ENCODE results near the gene EIF2AK3. TPM values are rescaled to one million over a fixed set of nuclear protein-coding genes. Genes with fewer than 3 reads are reported as not detected.
"Not testable (repeated sequence)": the region's sequence is repeated elsewhere in the genome, so short reads cannot be mapped to it uniquely, and the experiment has no call there.

The EIF2AK3 gene
- total RNA-seq, 1 experiment from 2014 or later = 21.8 TPM

GRCh38 chr2:88624477-88624876 is 2.8 kb downstream of the EIF2AK3 start:
- Mint-ChIP-seq H3K27ac (ENCODE audit: low read depth, unreplicated experiment) (no peak overlapping the region), H3K4me1 (ENCODE audit: insufficient read depth, unreplicated experiment) (peaks cover 7% of the 10 kb centered on the region), H3K36me3 (ENCODE audit: insufficient read depth, unreplicated experiment) (no peaks in the 10 kb centered on the region), H3K9me3 (ENCODE audit: unreplicated experiment) (no peaks in the 10 kb centered on the region), H3K4me3 (ENCODE audit: unreplicated experiment) (no peak overlapping the region), H3K27me3 (ENCODE audit: insufficient read depth, unreplicated experiment) (no peaks in the 10 kb centered on the region)
- DNase-seq (ENCODE audit: unreplicated experiment) = no peak
- ChIA-PET POLR2A (interaction anchor here (2.1 kb wide), 1 partner anchor 15 kb away, joined by 6 read pairs; no protein-coding TSS in a partner anchor), CTCF (interaction anchor here (0.5 to 1.3 kb wide), 2 partner anchors 8 to 13 kb away, joined by 3 read pairs; no protein-coding TSS in a partner anchor)
- intact Hi-C loops (cut with micrococcal nuclease) = no loop called here
- TF ChIP-seq CTCF (IDR thresholded peaks at IDR 0.05; ENCODE audit: unreplicated experiment) = no peak
- no TSS peak for BruUV-seq (replicated peaks)

- ChIA-PET POLR2A (interaction anchor here (0.8 to 2.1 kb wide), 3 partner anchors 11 to 39 kb away, joined by 3 to 6 read pairs (median 3); no protein-coding TSS in a partner anchor), CTCF (interaction anchor here (1.3 kb wide), 1 partner anchor 8 kb away, joined by 3 read pairs; no protein-coding TSS in a partner anchor)
- DNase-seq (ENCODE audit: unreplicated experiment); H3K27ac Mint-ChIP-seq (ENCODE audit: low read depth, unreplicated experiment); H3K27me3 Mint-ChIP-seq (ENCODE audit: insufficient read depth, unreplicated experiment); H3K4me3 Mint-ChIP-seq (ENCODE audit: unreplicated experiment); H3K36me3 Mint-ChIP-seq (ENCODE audit: insufficient read depth, unreplicated experiment); H3K9me3 Mint-ChIP-seq (ENCODE audit: unreplicated experiment); BruUV-seq (replicated peaks); H3K4me1 Mint-ChIP-seq (ENCODE audit: insufficient read depth, unreplicated experiment); intact Hi-C loops (cut with micrococcal nuclease): not testable (repeated sequence)
Measured at GRCh38 chr2:88623831-88624465, 3.3 kb downstream of the EIF2AK3 start.

- Mint-ChIP-seq H3K27ac (ENCODE audit: low read depth, unreplicated experiment) (no peak overlapping the region), H3K36me3 (ENCODE audit: insufficient read depth, unreplicated experiment) (no peaks in the 10 kb centered on the region), H3K4me3 (ENCODE audit: unreplicated experiment) (no peak overlapping the region), H3K27me3 (ENCODE audit: insufficient read depth, unreplicated experiment) (no peaks in the 10 kb centered on the region), H3K4me1 (ENCODE audit: insufficient read depth, unreplicated experiment) (peaks cover 7% of the 10 kb centered on the region), H3K9me3 (ENCODE audit: unreplicated experiment) (no peaks in the 10 kb centered on the region)
- BruUV-seq (replicated peaks) = no TSS peak
- ChIA-PET POLR2A (interaction anchor here (2.1 kb wide), 1 partner anchor 13 kb away, joined by 6 read pairs; no protein-coding TSS in a partner anchor), CTCF (interaction anchor here (0.6 to 1.6 kb wide), 7 partner anchors 9 to 496 kb away, joined by 3 to 10 read pairs (median 4); no protein-coding TSS in a partner anchor)
- no peak for DNase-seq (ENCODE audit: unreplicated experiment)
- TF ChIP-seq CTCF (IDR thresholded peaks at IDR 0.05; ENCODE audit: unreplicated experiment) = no peak
- intact Hi-C loops (cut with micrococcal nuclease) = no loop called here
Measured at GRCh38 chr2:88622307-88622706, 5.0 kb downstream of the EIF2AK3 start.

GRCh38 chr2:88621432-88621831 is 5.8 kb downstream of the EIF2AK3 start:
- Mint-ChIP-seq H3K27ac (ENCODE audit: low read depth, unreplicated experiment) (no peak overlapping the region), H3K36me3 (ENCODE audit: insufficient read depth, unreplicated experiment) (no peaks in the 10 kb centered on the region), H3K9me3 (ENCODE audit: unreplicated experiment) (no peaks in the 10 kb centered on the region), H3K4me1 (ENCODE audit: insufficient read depth, unreplicated experiment) (peaks cover 7% of the 10 kb centered on the region), H3K4me3 (ENCODE audit: unreplicated experiment) (no peak overlapping the region), H3K27me3 (ENCODE audit: insufficient read depth, unreplicated experiment) (no peaks in the 10 kb centered on the region)
- BruUV-seq (replicated peaks) = no TSS peak
- intact Hi-C loops (cut with micrococcal nuclease) = no loop called here
- no peak for DNase-seq (ENCODE audit: unreplicated experiment)
- CTCF ChIA-PET = interaction anchor here (0.8 to 1.5 kb wide), 4 partner anchors 12 to 430 kb away, joined by 3 to 10 read pairs (median 4); no protein-coding TSS in a partner anchor
- POLR2A ChIA-PET = interaction anchor here (1.3 to 2.1 kb wide), 2 partner anchors 12 to 21 kb away, joined by 3 to 6 read pairs; no protein-coding TSS in a partner anchor
- TF ChIP-seq CTCF (IDR thresholded peaks at IDR 0.05; ENCODE audit: unreplicated experiment) = no peak

Data from MCF 10A (cell line).